GM23338 (cell line): Measurements from ENCODE around the gene ICAM2. TPM values are rescaled to one million over a fixed set of nuclear protein-coding genes. Genes with fewer than 3 reads are reported as not detected.

Source experiments
- ATAC-seq: fragments of 200-7000 bp; cut with Tn5 transposase; 3 replicates; pipeline ENCODE4 v1.9.1; 2020
- DNase-seq: peaks from one replicate; pipeline ENCODE4 v3.0.0-alpha.2; 2015; ENCODE audit warnings: low spot score
- H2AFZ ChIP-seq: fragments of 200-600 bp; sonication (generic); 2 replicates; pipeline ENCODE4 v1.8.0; 2016; ENCODE audit warnings: antibody characterized with exemption, mild to moderate bottlenecking, moderate library complexity
- H3F3A ChIP-seq: fragments of 200-600 bp; sonication (generic); replicated peaks from 2 replicates; pipeline ENCODE4 v1.8.0; 2017; ENCODE audit warnings: antibody characterized with exemption, mixed run types, low read depth
- H3K27ac ChIP-seq: fragments of 200-600 bp; sonication (generic); 2 replicates; pipeline ENCODE4 v1.6.1; 2016; ENCODE audit warnings: low read depth
- H3K27me3 ChIP-seq: fragments of 200-600 bp; sonication (generic); 2 replicates; pipeline ENCODE4 v1.8.0; 2016; ENCODE audit warnings: mild to moderate bottlenecking, mixed run types, moderate library complexity; ENCODE audit not compliant: insufficient read depth
- H3K36me3 ChIP-seq: fragments of 200-600 bp; sonication (generic); 2 replicates; pipeline ENCODE4 v1.8.0; 2016; ENCODE audit warnings: mild to moderate bottlenecking; ENCODE audit not compliant: insufficient read depth
- H3K4me1 ChIP-seq: fragments of 200-600 bp; sonication (generic); 2 replicates; pipeline ENCODE4 v1.8.0; 2016; ENCODE audit warnings: mild to moderate bottlenecking, moderate library complexity; ENCODE audit not compliant: insufficient read depth
- H3K4me2 ChIP-seq: fragments of 200-600 bp; sonication (generic); 2 replicates; pipeline ENCODE4 v1.7.1; 2017; ENCODE audit warnings: mixed run types
- H3K4me3 ChIP-seq: fragments of 200-600 bp; sonication (generic); 2 replicates; pipeline ENCODE4 v1.6.1; 2016; ENCODE audit warnings: mixed run types
- H3K79me2 ChIP-seq: fragments of 200-600 bp; sonication (generic); replicated peaks from 2 replicates; pipeline ENCODE4 v1.8.0; 2017; ENCODE audit warnings: mild to moderate bottlenecking; ENCODE audit not compliant: insufficient read depth
- H3K9me2 ChIP-seq: fragments of 200-600 bp; sonication (generic); 2 replicates; pipeline ENCODE4 v1.8.0; 2017; ENCODE audit not compliant: insufficient read depth
- H4K20me1 ChIP-seq: fragments of 200-600 bp; sonication (generic); replicated peaks from 2 replicates; pipeline ENCODE4 v1.8.0; 2017; ENCODE audit warnings: mild to moderate bottlenecking; ENCODE audit not compliant: insufficient read depth
- H3K27ac Mint-ChIP-seq: 2 replicates; pipeline ENCODE4 v1.8.0; 2020; ENCODE audit warnings: inconsistent platforms, mild to moderate bottlenecking, moderate library complexity, mixed read lengths
- H3K27me3 Mint-ChIP-seq: 3 replicates; pipeline ENCODE4 v1.8.0; 2022; ENCODE audit warnings: low read depth, mild to moderate bottlenecking, moderate library complexity, mixed read lengths, inconsistent platforms; ENCODE audit not compliant: insufficient read depth, poor library complexity
- H3K36me3 Mint-ChIP-seq: 3 replicates; pipeline ENCODE4 v1.8.0; 2021; ENCODE audit warnings: low read depth, mild to moderate bottlenecking, inconsistent platforms, moderate library complexity, mixed read lengths
- H3K4me1 Mint-ChIP-seq: 3 replicates; pipeline ENCODE4 v1.8.0; 2020; ENCODE audit warnings: mild to moderate bottlenecking, inconsistent platforms, mixed read lengths
- H3K4me3 Mint-ChIP-seq: 3 replicates; pipeline ENCODE4 v1.8.0; 2021; ENCODE audit warnings: moderate library complexity, mild to moderate bottlenecking, inconsistent platforms, mixed read lengths
- H3K9me3 Mint-ChIP-seq: 3 replicates; pipeline ENCODE4 v1.8.0; 2020; ENCODE audit warnings: moderate library complexity, mild to moderate bottlenecking, inconsistent platforms, mixed read lengths
- CREB1 ChIP-seq: fragments of 250-450 bp; sonication (Bioruptor Pico); IDR thresholded peaks from 2 replicates; pipeline ENCODE4 v1.5.0; 2020; ENCODE audit warnings: low read depth, mild to moderate bottlenecking, moderate library complexity
- CTCF ChIP-seq, 2 experiments: fragments of 200-600 bp in 1 of 2; sonication (generic) in 1 of 2; conservative IDR thresholded peaks; 2 replicates each; pipeline versions ENCODE4 v1.5.1 to v1.6.1; 2016 to 2017; ENCODE audit warnings: antibody characterized with exemption in 2 of 2, low read depth in 2 of 2, mild to moderate bottlenecking in 2 of 2, moderate library complexity in 1 of 2
- ETS1 ChIP-seq: IDR thresholded peaks from 2 replicates; pipeline ENCODE4 v1.6.1; 2016; ENCODE audit warnings: antibody characterized with exemption
- EZH2 ChIP-seq: fragments of 200-600 bp; sonication (generic); IDR thresholded peaks from one replicate; pipeline ENCODE4 v1.8.0; 2017; ENCODE audit warnings: antibody characterized with exemption, mild to moderate bottlenecking, low read depth; ENCODE audit not compliant: unreplicated experiment
- EZH2phosphoT487 ChIP-seq: fragments of 200-600 bp; sonication (generic); IDR thresholded peaks from one replicate; pipeline ENCODE4 v1.8.1; 2018; ENCODE audit warnings: antibody characterized with exemption; ENCODE audit not compliant: unreplicated experiment
- JUNB ChIP-seq: IDR thresholded peaks from one replicate; pipeline ENCODE4 v1.6.1; 2016; ENCODE audit warnings: antibody characterized with exemption; ENCODE audit not compliant: unreplicated experiment
- NANOG ChIP-seq: IDR thresholded peaks from 2 replicates; pipeline ENCODE4 v1.6.1; 2016; ENCODE audit warnings: antibody characterized with exemption, borderline replicate concordance
- POLR2AphosphoS5 ChIP-seq: IDR thresholded peaks from 2 replicates; pipeline ENCODE4 v1.6.1; 2016; ENCODE audit warnings: antibody characterized with exemption, low read depth
- REST ChIP-seq: IDR thresholded peaks from one replicate; pipeline ENCODE4 v1.6.1; 2018; ENCODE audit warnings: antibody characterized with exemption; ENCODE audit not compliant: unreplicated experiment
- STAT1 ChIP-seq: IDR thresholded peaks from one replicate; pipeline ENCODE4 v1.6.1; 2016; ENCODE audit warnings: antibody characterized with exemption; ENCODE audit not compliant: unreplicated experiment
- ZNF331 ChIP-seq: fragments of 250-450 bp; sonication (Bioruptor Pico); IDR thresholded peaks from 2 replicates; pipeline ENCODE4 v1.5.0; 2020; ENCODE audit warnings: low read depth, mild to moderate bottlenecking, moderate library complexity
- polyA plus RNA-seq: library from polyadenylated mRNA; unstranded; fragments of >200 nt; fragmentation: Nextera tagmentation; extraction: Ambion mirVana; gene quantifications from 2 replicates; pipeline ENCODE4 v1.2.1, GENCODE V29; 2016
- total RNA-seq: library from RNA; depleted of rRNA; stranded (reverse); fragments of >200 nt; shearing (Covaris generic); gene quantifications from 2 replicates; pipeline ENCODE4 v1.2.3, GENCODE V29; 2014

Gene ICAM2
- total and polyA plus RNA-seq, 2 experiments from 2014 or later: 0.31 to 0.86 TPM

GRCh38 chr17:64067657-64068056 lies 47.2 kb upstream of the ICAM2 start:
- Histone ChIP-seq H3F3A (0 out of 2 replicates have a peak, but pooled peaks cover 3% of the 10 kb centered on the region), H3K79me2 (no peaks in the 10 kb centered on the region), H3K4me2 (no peak overlapping the region), H3K4me3 (no peak overlapping the region), H3K9me2 (no peaks in the 10 kb centered on the region), H3K27me3 (no peaks in the 10 kb centered on the region), H2AFZ (no peak overlapping the region), H4K20me1 (no peaks in the 10 kb centered on the region), H3K4me1 (no peaks in the 10 kb centered on the region), H3K36me3 (no peaks in the 10 kb centered on the region), H3K27ac (no peak overlapping the region)
- no peak for ATAC-seq
- TF ChIP-seq REST (no peak), STAT1 (no peak), NANOG (no peak), EZH2 (no peak), ETS1 (no peak), ZNF331 (CRISPR knock-in tag) (no peak), EZH2phosphoT487 (no peak), POLR2AphosphoS5 (no peak), JUNB (no peak)
- no peak overlapping the region for H3K27ac Mint-ChIP-seq
- no peak for DNase-seq
- H3K4me1 Mint-ChIP-seq: peaks cover 8% of the 10 kb centered on the region
- H3K9me3 Mint-ChIP-seq: peaks cover 18% of the 10 kb centered on the region
- H3K27me3 Mint-ChIP-seq: peaks cover 2% of the 10 kb centered on the region
- peaks cover 34% of the 10 kb centered on the region for H3K36me3 Mint-ChIP-seq
- H3K4me3 Mint-ChIP-seq: no peak overlapping the region

GRCh38 chr17:64066716-64067115 lies 46.3 kb upstream of the ICAM2 start:
- Mint-ChIP-seq H3K27me3 (peaks cover 2% of the 10 kb centered on the region), H3K4me3 (no peak overlapping the region), H3K36me3 (peaks cover 33% of the 10 kb centered on the region), H3K4me1 (peaks cover 8% of the 10 kb centered on the region), H3K9me3 (peaks cover 18% of the 10 kb centered on the region), H3K27ac (no peak overlapping the region)
- Histone ChIP-seq H2AFZ (no peak overlapping the region), H3K79me2 (no peaks in the 10 kb centered on the region), H3K27ac (no peak overlapping the region), H3K36me3 (no peaks in the 10 kb centered on the region), H3K4me1 (no peaks in the 10 kb centered on the region), H3K4me3 (no peak overlapping the region), H3F3A (0 out of 2 replicates have a peak, but pooled peaks cover 3% of the 10 kb centered on the region), H3K27me3 (no peaks in the 10 kb centered on the region), H3K4me2 (no peak overlapping the region), H4K20me1 (no peaks in the 10 kb centered on the region), H3K9me2 (no peaks in the 10 kb centered on the region)
- ATAC-seq (no peak), DNase-seq (no peak)
- no peak for TF ChIP-seq EZH2phosphoT487
- no peak for TF ChIP-seq CREB1 (CRISPR knock-in tag)
- TF ChIP-seq STAT1: no peak
- TF ChIP-seq EZH2: no peak
- TF ChIP-seq ETS1: no peak
- no peak for TF ChIP-seq POLR2AphosphoS5
- no peak for TF ChIP-seq JUNB
- no peak for TF ChIP-seq ZNF331 (CRISPR knock-in tag)
- no peak for TF ChIP-seq CTCF (conservative IDR thresholded peaks at IDR 0.05; ENCODE audit: low read depth in 2 of 2)
